NCI-H146 treated with DMSO at 0.1 percent for 48 hours (cell line): ENCODE data around the gene DPF3.

Experiments used
- DNase-seq: peaks from one replicate; lab custom pipeline; 2025; ENCODE audit not compliant: unreplicated experiment; lab: John Stamatoyannopoulos, UW

Gene DPF3

DNA sequence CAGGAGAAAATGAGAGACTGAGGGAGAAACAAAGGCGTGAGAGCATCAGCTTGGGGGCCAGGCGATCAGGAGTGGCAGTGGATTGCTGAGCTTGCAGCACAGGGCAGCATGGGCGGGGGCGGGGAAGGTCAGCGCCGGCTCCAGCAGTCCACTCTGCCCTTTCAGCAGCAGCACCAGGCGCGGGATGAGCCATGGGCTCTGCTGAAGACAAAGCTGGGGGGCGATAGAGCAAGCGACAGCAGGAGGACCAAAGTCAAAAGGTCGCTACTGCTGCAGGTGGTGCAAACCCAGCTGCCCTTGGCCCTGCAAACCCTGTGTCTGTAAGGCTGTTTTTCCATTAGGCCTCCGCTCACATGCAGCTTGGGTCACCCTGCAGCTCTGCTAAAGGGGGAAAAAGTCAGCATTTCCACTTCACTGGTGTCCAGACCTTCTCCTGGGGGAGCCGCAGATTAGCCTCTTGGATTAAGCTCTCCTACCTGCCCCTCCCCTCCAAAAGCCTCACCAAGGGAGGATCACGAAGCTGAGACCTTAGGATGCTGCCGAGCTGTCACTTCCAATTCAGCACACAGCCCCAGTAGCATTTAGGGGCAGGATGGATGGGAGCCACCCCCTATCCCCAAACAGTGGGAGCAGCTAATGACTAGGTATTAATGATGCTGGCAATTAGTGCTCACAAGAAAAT lies 204.8 kb downstream of the DPF3 start:
- no peak for DNase-seq

DNA sequence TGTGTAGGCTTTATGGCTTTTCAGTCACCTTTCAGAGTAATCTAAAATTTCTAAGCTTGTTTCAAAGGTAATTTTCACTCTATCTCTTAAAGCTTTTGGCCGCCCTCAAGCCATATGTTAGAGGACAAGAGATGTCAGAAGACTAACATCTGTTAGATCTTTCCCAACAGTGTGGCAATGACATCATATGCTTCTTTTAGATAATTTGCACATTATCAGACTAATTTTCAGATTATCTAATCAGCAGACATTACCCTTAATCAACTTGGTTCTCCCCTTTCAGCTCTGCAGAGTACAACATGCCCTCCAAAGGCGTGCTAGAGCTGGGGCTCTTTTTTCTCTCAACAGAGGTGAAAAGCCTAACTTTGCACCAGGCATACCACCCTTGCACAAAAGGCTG lies 207.1 kb downstream of the DPF3 start:
- DNase-seq: no peak

DNA sequence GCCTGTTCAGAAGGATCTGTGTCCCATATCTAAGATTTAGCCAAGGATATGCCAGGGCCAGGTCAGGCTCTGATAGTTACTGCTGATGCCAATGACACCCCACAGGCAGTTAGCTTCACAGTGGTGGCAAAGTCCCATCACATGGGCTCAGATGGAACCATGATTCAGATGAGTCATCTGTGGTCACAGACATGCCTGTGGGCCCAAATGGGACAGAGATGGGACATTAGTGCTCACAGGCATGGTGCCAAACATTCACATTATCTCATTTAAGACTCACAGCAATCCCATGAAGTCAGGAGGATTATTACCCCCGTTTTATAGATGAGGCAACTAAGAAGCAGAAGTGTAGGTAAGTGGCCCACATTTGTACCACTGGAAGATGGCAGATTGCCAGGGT lies 207.8 kb downstream of the DPF3 start:
- DNase-seq: no peak

DNA sequence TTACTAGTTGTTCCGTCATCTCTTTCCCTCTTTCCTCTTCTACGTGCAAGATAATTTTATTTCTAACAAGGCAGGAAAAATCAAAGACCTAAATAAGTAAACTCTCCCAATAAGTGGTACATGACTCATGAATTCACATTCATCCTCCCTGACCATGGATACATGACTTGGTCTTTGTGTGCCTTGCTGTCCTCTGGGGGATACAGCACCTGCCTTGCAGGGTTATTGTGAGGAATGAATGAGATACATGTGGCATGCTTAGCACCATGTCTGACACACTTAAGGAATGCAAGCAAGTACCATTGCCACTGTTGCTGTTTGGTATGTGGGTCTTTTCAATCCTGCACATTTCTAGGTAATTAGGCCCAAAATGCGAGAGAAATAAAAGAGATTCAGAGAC lies 208.4 kb downstream of the DPF3 start:
- DNase-seq: no peak

DNA sequence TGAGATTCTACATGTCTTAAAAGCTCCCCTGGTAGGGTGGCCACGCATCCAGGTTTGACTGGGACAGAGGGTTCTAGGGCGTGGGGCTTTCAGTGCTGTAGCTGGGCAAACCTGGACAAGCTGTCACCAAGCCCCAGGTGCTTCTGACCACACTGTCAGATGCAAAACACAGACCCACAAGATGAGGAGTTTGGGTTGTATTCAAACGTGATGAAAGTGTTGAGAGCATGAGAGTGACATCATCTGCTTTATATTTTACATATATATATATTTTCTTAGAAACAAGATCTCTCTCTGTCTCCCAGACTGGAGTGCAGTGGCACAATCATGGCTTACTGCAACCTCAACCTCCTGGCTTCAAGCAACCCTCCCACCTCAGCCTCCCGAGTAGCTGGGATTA lies 210.1 kb downstream of the DPF3 start:
- no peak for DNase-seq

DNA sequence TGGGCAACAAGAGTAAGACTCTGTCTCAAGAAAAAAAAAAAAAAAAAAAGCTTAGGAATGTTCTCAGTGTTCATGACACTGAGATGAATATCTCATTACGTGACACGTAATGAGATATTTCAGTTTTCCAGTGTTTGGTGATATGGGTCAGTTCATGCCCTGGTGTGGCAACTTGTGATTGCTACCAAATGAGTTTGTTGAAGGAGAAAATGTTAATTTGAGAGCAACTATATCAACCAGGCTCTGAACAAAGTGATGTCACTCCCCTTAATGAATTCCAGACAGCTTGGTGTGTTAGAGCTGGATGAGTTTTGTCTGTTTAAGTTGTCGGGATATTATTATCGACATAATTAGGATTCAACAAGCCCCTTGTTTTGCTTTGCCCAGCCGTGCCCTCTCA lies 211.7 kb downstream of the DPF3 start:
- DNase-seq: no peak

DNA sequence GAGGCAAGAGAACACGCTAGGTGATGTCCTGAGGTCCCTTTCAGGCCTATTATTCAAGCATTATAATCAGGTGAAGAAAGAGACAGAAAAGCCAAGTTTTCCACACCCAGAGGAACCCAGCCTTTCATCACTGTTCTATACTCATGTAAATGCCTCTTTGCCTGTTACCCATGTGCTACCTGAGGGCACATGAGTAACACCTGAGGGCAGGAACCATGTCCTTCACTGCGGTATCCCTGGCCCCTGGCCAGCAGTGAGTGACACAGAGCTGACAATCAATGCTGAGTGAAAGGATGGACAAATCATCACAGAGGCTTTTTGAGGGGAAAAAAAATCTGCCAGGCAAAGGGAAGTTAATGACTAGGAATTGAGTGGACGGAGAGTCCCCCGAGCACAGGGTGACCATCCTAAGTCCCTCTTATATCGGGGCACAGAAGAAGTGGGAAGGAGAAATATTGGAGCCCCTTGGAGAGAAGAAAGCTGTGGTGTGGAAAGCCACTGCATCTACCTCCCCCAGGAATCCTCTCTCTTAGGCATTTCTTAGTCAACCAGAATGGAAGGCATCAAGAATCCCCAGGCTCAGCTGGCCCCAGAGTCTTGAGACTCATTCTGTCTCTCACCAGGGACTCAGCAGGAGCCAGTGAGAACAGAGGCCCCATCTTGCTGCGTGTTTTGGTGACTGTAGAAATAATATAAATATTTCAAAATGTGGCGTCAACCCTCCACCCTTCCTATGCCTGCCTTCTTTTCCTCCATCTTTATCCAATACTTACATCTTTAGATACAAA lies 212.9 kb downstream of the DPF3 start:
- DNase-seq: no peak

DNA sequence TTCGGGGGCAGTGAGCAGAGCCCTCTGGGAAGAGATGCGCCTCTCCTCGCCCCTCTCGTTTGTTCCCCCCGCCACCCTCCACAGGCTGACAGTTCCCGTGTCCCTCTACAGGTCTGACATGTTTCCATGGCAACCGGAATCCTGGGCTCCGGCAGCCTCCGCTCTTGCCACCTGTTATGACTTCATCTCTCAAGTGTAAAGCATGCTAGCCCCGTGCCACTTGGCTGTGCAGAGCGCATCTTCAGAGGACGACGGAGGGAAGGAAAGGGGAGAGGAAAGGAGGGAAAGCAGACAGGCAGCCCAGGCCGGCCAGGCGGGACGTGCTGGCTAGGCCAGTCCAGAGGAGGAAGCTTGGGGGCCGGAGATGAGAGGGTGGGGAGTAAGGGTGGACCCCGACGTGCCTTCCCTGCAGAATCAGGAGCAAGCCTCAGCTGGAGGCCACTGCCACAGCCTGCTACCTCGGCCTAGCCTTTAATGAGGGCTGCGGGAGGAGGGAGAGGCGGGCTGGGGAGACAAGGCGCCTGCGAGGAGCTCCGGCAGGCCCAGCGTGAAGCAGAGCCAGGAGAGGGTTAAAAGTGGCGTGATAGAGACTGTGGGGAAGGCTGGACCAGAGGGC lies 214.3 kb downstream of the DPF3 start:
- DNase-seq: no peak

DNA sequence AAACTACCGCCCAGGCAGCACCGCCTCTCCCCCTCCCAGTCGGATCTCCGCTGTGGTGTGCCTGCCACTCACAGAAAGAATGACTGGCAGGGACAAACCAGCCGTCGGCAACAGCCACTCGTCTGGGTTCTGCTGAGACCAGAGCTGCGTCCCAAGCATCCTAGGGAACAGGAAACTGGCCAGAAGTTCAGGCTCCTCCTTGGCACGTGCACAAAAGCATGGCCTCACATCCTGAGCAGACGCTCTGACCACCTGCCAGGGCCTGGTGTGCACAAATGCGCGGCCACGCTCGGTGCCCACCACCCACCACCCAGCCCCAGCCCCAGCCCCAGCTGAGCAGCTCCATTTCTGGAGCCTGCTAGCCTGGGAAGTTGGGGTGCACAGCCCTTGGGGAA lies 214.8 kb downstream of the DPF3 start:
- no peak for DNase-seq

DNA sequence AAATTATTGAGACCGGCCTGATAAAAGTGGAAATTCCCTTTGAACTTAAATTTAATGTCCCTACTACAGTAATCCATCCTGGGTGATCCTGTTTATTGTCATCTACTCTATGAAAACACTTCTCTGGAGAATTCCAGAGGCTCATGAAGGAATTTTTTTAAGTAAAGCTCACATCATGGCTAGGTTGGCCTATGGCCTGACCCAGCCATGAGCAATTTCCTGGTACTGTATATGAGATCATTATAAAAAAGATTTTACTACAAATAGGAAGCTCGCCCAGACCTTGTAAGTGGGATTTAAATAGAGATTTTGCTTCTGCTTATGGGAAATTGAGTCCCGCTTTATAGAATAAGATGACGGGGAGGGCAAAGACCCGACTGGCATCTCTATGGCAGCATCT lies 215.5 kb downstream of the DPF3 start:
- DNase-seq: no peak

DNA sequence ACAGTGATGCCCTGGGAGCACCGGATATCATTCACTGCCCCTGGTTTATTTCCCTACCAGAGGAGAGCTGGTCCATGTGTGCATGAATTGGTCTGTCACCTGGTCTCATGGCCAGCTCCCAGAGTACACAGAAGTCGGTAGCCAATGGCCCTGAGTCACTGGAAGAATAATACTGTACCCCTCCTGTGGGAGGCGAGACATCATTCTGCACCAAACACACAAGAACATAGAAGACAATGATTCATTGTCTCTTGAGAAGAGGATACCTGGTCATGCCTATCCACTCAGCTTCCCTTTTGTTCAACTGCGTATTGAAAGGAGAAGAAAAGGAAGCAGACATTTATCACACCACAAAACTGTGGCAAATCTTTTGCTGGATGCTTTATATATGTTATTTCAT lies 216.2 kb downstream of the DPF3 start:
- DNase-seq: no peak

DNA sequence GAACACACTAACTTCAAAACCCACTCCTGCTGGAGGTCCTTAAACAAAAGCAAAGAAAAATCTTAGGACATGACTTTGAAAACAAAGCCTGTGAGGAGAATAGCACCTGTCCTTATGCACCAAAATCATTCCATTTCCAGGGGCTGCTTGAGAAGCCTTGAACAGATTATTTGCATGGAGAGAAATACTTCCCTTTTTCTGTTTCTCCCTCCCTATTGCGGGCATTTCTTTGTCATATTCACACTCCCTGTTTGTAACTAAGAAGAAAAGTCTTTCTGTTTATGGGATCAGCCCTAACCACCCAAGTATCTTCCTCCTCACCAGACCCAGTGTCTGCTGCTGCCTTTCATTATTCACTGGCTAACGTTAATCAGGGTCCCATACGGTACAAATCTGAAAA lies 218.8 kb downstream of the DPF3 start:
- no peak for DNase-seq

DNA sequence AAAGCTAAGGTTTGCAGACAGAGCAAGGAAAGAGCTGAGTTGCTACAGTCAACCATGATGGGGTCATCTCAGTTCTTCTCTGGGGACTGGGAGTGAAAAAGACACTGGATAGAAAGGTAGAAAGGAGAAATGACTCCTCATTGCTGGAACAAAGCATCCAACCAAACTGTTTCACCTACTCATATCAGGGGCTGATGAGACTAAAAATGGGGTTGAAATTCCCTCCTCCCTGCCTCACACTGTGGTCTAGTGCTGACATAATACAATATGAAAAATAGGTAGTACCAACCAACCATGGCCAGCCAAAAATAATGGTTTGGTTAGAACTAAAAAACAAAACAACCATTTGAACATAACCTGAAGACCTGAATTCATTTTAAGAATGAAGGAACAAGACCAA lies 220.7 kb downstream of the DPF3 start:
- DNase-seq: no peak

DNA sequence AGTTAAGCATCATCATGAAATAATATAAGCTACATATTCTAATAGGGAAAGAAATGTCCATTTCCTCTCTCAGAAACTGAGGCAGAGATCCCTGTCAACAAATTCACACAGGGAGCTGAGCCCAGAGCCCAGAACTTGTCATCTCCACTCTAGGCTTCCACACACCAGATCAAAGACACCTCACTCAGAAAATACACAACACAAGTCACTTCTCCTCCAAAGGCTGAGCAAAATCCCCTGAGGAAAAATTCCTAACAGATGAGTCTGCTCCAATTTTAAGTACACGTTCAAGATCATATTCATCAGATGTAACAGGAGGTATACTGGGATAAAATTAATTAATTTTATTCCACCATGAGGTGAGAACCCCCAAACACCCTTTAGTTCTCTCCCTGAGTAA lies 227.3 kb downstream of the DPF3 start:
- no peak for DNase-seq

DNA sequence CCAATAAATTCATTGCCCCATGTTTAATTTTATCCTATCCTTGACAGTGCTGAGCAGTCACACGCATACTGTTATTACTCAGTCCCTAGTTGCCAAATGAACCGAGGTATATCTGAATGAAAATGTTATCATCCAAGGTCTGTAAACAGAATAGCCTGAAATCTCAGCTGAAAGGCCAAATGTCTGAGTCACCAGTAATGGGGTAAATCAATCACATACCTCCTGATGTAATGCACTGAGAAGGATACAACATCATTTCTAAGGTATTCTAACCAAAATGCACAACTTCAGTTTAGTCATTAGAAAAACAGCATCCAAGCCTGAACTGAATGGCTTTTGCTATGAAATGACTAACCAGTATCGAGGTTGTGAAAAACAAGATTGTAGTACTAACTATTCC lies 228.6 kb downstream of the DPF3 start:
- DNase-seq: no peak

DNA sequence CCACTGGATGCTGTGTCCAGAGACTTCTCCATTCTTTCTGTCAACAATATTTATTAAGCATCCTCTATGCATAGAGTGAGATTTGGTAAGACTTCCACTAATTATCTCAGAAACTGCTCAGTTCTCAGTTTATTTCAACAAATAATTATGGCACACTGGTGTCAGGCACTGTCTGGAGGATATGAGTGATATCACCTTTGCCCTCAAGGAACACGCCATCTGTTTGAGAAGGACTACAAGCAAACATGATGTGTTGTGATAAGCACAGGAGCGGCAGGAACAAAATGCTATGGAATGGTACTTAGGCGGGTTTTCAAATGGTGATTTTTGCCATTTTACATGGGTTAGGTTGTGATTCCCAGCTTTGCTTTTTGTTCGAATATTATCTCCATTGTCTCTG lies 229.2 kb downstream of the DPF3 start:
- DNase-seq: no peak

DNA sequence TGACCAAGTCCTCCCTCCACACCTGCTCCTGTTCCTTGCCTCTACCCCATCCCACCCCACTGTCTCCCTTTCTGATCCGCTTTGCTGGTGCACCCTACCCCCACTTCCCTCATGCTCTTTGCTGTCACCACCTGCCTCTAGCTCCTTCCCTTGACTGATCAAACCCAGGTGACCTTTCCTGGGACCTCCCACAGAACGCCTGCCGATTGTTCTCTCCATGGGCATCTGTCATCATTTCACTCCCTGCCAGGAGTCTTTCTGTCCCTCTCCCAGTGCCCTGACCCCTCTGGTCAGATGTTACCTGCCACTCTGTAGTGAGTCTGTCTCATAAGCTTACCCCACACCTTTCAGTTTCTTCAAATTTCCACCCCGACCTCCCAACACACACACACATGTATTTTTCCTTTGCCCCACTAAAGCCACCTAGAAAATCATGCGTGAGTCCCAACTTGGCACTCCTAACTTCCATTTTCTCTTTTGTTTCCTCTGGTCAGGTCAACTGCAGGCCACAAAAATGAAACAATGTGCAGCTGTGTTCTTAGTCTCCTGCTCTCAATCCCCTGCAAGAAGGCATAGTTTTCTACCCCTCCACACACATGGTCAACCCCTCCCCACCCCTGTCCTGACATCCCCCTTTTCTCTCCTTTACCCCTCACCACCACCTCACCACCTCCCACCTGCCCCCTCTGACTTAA lies 229.8 kb downstream of the DPF3 start:
- DNase-seq: no peak

DNA sequence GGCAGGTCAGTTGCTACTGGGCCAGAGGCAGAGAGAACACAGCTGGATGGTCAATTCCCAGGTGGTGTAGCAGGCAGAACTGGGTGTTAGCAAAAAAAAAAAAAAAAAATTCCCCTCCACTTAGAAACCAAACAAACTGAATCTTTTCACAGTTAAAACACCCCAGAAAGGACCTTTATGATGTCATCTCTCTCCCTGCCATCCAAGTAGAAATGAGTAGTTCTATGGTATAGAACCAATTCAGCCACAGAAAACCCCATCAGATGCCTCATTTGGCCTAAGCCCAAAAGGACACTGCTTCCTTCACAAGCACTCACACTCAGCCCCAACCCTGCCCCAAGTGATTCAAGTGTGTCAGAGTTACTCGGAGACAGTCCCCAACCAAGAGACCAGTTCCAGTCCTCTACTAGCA lies 230.8 kb downstream of the DPF3 start:
- DNase-seq: no peak

DNA sequence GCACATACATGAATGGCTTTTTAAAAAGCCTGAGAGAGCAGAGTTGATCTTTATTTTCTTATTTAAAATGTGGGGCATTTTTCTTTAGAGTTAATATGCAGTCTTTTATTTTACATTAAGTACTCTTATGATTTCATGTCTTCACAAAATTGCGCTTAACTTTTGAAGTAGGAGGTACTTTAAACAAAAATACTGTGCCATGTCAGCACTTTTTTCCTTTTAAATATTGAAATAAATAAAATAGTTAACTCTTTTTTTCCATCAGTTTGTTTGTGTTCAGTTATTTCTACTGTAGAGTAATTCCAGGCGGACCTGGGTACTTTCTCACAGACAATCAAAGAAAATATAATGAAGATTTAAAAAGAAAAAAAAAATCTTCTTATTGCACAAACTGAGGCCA lies 231.7 kb downstream of the DPF3 start:
- DNase-seq: no peak

DNA sequence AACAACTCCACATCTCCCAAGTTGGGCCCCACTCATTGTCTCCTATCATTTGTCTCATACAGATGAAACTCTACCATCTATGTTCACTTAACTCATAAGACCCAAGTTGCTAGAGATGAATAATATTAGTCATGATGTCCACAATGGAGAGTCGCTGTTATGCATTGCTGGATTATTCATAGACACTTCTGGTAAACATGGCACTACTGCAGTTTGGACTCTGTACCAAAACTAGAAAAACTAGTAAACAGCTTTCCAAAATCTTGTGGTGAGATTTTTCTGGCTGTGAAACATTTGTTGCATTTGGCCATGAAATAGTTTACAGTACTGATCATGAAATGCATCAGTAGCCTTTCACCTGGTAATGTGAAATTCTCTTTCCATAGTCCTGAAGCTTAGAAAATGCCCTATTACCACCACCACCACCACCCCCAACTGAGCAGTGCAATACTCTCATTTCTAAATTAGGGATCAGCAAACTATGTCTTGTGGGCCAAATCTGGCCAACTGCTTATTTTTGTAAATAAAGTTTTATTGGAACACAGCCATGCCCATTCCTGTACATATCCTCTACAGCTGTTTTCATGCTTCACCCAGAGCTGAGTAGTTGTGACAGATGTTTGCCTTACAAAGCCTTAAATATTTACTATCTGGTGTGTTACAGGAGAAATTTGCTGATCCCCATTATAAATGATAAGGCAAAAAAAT lies 236.5 kb downstream of the DPF3 start:
- DNase-seq: no peak

DNA sequence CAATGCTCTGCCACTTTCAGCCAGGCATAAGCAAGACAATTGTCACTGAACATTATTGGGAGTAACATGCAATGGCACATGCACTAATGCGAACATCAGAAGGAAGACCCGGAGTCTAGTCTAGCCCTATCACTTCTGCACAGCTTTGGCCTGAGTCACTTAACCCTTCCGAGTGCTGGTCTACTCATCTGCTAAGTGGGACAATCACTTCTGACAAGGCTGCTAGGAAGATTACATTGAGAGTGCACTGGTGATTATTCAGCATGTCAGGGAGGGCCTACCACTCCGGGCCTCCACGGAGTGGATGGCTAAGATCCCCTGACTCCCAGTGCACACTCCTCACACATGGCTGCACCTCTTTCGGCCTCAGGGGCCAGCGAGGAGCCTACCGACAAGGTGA lies 240.9 kb downstream of the DPF3 start:
- no peak for DNase-seq
